Osteoblast (primary cell): ENCODE measurements around the gene EPHA1. TPM values are rescaled to one million over a fixed set of nuclear protein-coding genes. Genes with fewer than 3 reads are reported as not detected.
"Not testable (repeated sequence)": the region's sequence is repeated elsewhere in the genome, so short reads cannot be mapped to it uniquely, and the experiment has no call there.

Source experiments
- DNase-seq: peaks from one replicate; pipeline ENCODE4 v3.0.0; 2011; ENCODE audit warnings: low spot score, mixed read lengths; ENCODE audit not compliant: insufficient read length; ENCODE audit errors: missing footprints
- H2AFZ ChIP-seq: 2 replicates; pipeline ENCODE4 v1.6.0; 2011; ENCODE audit warnings: mild to moderate bottlenecking, low read length
- H3K27ac ChIP-seq: 2 replicates; pipeline ENCODE4 v1.5.1; 2011; ENCODE audit warnings: mild to moderate bottlenecking, low read depth, low read length, moderate library complexity
- H3K27me3 ChIP-seq: 2 replicates; pipeline ENCODE4 v1.6.0; 2012; ENCODE audit warnings: mild to moderate bottlenecking, control low read depth, inconsistent platforms, low read length, moderate library complexity; ENCODE audit not compliant: insufficient read depth
- H3K36me3 ChIP-seq: 2 replicates; pipeline ENCODE4 v1.5.1; 2011; ENCODE audit warnings: mild to moderate bottlenecking, low read length, control low read depth, moderate library complexity; ENCODE audit not compliant: insufficient read depth
- H3K4me1 ChIP-seq: 2 replicates; pipeline ENCODE4 v1.5.1; 2011; ENCODE audit warnings: mild to moderate bottlenecking, low read length, control low read depth, moderate library complexity; ENCODE audit not compliant: insufficient read depth
- H3K4me2 ChIP-seq: 2 replicates; pipeline ENCODE4 v1.6.0; 2011; ENCODE audit warnings: mild to moderate bottlenecking, low read length; ENCODE audit not compliant: insufficient read depth
- H3K4me3 ChIP-seq: fragments of 200-600 bp; sonication (generic); 3 replicates; pipeline ENCODE4 v1.5.1; 2012; ENCODE audit warnings: mild to moderate bottlenecking, low read length, inconsistent platforms; ENCODE audit not compliant: insufficient read depth
- H3K79me2 ChIP-seq: 2 replicates; pipeline ENCODE4 v1.6.0; 2012; ENCODE audit warnings: mild to moderate bottlenecking, low read length, control low read depth, inconsistent platforms; ENCODE audit not compliant: insufficient read depth
- H3K9me3 ChIP-seq: 2 replicates; pipeline ENCODE4 v1.5.1; 2011; ENCODE audit warnings: low read depth, low read length, control low read depth
- H4K20me1 ChIP-seq: 2 replicates; pipeline ENCODE4 v1.6.0; 2012; ENCODE audit warnings: mild to moderate bottlenecking, low read length, control low read depth; ENCODE audit not compliant: insufficient read depth
- total RNA-seq: library from RNA; depleted of rRNA; stranded (reverse); fragments of >200 nt; gene quantifications from 2 replicates; pipeline ENCODE4 v1.2.3, GENCODE V29; 2012
- TF ChIP-seq, protein P1 (sequence below): IDR thresholded peaks from 2 replicates; pipeline ENCODE4 v1.5.1; 2011; ENCODE audit warnings: mild to moderate bottlenecking, low read depth, low read length, moderate library complexity; ENCODE audit errors: extremely low read depth

EPHA1 gene
- total RNA-seq, 1 donor = not detected

DNA sequence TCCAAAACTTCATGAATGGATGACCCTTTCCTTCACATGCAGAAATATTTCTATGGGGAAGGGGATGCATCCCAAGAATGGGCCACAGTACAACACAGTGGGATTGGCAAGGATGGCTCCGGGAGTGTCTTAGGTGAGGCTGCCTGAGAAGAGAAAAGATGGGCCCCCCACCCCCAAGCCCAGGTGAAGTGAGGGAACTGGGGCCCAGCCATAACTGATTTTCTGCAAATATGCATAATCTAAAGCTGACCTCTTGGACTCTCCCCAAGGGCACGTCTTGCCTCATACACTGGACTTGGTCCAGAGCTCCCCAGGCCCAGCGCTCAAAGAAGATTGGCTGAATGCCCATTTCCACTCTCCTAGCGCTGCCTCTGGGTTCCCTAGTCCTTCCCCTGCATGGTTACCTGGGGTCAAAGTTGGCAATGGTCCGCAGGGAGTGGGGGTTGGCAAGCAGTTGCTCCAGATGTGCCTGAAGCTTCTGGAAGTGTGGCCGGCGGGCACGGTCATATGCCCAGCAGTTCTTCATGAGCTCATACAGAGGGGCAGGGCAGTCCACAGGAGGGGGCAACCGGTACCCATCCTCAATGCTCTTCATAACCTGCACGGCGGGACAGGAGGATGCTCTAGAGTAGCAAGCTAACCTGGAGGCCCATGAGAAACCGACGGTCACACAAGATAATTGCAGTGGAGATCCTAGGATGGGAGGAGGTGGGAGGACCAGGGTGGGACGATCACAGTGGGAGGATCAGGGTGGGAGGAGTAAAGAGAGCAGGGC is 15.2 kb downstream of the EPHA1 start:
- Histone ChIP-seq H3K27me3 (no peaks in the 10 kb centered on the region), H3K79me2 (no peaks in the 10 kb centered on the region), H3K4me3 (no peak overlapping the region), H3K4me1 (peaks cover 39% of the 10 kb centered on the region), H2AFZ (no peak overlapping the region), H3K27ac (no peak overlapping the region), H3K9me3 (no peaks in the 10 kb centered on the region), H4K20me1 (peaks cover 40% of the 10 kb centered on the region), H3K4me2 (no peak overlapping the region), H3K36me3 (peaks cover 41% of the 10 kb centered on the region)
- peak; percentile 72 for DNase-seq
- TF ChIP-seq, protein P1, sequence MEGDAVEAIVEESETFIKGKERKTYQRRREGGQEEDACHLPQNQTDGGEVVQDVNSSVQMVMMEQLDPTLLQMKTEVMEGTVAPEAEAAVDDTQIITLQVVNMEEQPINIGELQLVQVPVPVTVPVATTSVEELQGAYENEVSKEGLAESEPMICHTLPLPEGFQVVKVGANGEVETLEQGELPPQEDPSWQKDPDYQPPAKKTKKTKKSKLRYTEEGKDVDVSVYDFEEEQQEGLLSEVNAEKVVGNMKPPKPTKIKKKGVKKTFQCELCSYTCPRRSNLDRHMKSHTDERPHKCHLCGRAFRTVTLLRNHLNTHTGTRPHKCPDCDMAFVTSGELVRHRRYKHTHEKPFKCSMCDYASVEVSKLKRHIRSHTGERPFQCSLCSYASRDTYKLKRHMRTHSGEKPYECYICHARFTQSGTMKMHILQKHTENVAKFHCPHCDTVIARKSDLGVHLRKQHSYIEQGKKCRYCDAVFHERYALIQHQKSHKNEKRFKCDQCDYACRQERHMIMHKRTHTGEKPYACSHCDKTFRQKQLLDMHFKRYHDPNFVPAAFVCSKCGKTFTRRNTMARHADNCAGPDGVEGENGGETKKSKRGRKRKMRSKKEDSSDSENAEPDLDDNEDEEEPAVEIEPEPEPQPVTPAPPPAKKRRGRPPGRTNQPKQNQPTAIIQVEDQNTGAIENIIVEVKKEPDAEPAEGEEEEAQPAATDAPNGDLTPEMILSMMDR = no peak

DNA sequence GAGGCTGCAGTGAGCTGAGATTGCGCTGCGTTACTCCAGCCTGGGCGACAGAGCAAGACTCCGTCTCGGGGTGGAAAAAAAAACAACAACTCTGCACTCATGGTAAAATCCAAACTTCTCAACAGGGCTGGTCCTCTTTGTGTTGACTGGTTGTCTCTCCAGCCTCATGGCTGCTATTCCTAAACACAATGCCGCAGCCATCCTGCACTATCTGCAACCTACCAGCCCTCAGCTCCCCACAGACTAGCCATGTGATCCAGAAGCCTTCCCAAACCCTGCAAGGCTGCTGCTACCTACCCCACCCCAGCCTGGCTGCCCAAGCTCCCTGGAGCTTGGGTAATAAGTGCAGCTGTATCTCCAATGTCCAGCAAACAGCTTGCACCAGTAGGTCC is 15.8 kb downstream of the EPHA1 start:
- DNase-seq = peak; percentile 67
- no peak overlapping the region for H3K4me2 ChIP-seq
- peaks cover 1% of the 10 kb centered on the region for H3K79me2 ChIP-seq
- TF ChIP-seq, protein P1 = no peak
- no peaks in the 10 kb centered on the region for H3K27me3 ChIP-seq
- H4K20me1 ChIP-seq = peaks cover 46% of the 10 kb centered on the region
- H3K4me1 ChIP-seq = peaks cover 39% of the 10 kb centered on the region
- no peak overlapping the region for H3K4me3 ChIP-seq
- peaks cover 46% of the 10 kb centered on the region for H3K36me3 ChIP-seq
- H3K27ac ChIP-seq = no peak overlapping the region
- H3K9me3 ChIP-seq = no peaks in the 10 kb centered on the region
- no peak overlapping the region for H2AFZ ChIP-seq

DNA sequence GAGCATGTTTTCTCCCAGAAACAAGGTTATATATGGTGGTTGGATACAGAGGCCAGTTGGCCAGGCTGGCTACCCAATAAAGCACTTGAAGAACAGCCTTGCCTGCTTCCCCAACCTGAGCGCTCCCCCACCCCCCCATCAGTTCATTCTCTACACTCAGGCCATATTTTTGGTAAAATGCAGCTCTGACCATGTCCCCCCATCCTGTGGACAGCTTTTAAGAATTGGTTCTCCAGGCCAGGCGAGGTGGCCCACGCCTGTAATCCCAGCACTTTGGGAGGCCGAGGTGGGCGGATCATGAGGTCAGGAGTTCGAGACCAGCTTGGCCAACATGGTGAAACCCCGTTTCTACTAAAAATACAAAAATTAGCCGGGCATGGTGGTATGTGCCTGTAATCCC is 16.2 kb downstream of the EPHA1 start:
- H3K27me3 ChIP-seq, H2AFZ ChIP-seq, H3K4me3 ChIP-seq, H3K4me2 ChIP-seq, H3K79me2 ChIP-seq, DNase-seq, H3K9me3 ChIP-seq: not testable (repeated sequence)
- peak overlapping the region; percentile 93 for H3K27ac ChIP-seq
- peaks cover 51% of the 10 kb centered on the region for H4K20me1 ChIP-seq
- peaks cover 50% of the 10 kb centered on the region for H3K36me3 ChIP-seq
- H3K4me1 ChIP-seq = peaks cover 39% of the 10 kb centered on the region

DNA sequence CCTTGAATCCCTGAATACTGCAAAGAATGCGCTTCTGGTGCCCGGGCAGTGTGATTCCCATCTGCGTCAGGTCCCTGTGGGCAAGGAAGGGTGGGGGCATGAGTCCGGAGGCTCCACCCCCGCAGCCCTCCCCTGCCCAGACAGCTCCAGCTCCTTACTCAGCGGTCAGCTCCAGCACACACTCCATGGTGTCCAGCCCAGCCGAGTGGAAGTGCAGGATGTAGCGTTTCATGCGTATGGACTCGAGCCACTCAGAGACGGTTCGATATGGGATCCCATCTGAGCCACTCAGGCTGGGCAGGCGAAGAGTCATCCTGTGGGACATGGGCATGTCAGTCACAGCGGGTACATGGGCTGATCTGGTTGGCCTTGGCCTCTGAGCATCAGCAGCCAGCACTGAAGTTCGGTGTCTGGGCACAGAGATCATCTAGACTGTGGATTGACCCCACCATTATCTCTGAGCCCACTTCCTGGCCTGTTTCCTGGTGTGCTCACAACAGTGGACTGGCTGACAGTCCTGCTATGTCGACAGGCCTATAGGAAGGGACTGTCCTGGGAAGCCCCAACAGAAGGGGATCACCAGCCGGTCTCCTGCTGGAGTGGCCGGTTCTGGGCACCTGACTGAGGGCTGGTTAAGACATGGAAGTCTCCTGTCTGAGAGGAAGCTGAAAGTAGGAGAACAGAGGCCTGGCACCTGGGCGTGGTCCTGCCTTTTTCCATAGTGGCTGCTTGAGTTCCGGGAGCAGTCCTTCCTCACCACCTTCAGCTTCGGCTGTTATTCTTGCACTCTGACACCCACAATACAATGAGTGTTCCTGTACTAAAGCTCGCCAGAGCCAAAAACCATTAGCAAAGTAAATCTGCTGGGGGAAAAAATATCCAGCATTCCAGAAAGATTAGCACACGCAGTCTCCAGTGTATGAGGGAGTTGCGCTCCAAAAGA is 16.9 kb downstream of the EPHA1 start:
- Histone ChIP-seq H3K27ac (peak overlapping the region; percentile 93), H3K27me3 (no peaks in the 10 kb centered on the region), H4K20me1 (peaks cover 57% of the 10 kb centered on the region), H3K36me3 (peaks cover 57% of the 10 kb centered on the region), H3K4me3 (peak overlapping the region; percentile 34), H3K4me1 (peaks cover 39% of the 10 kb centered on the region), H3K9me3 (no peaks in the 10 kb centered on the region), H2AFZ (no peak overlapping the region), H3K4me2 (peak overlapping the region; percentile 54), H3K79me2 (peaks cover 13% of the 10 kb centered on the region)
- DNase-seq = peak; percentile 99
- TF ChIP-seq, protein P1 = no peak
